HEK293T (cell line): ENCODE measurements around the gene XPR1.

Source experiments
- ARNT ChIP-seq: fragments of 450-650 bp; IDR thresholded peaks from 2 replicates; pipeline ENCODE4 v1.6.1; 2017; ENCODE audit warnings: mild to moderate bottlenecking
- BHLHE40 ChIP-seq: fragments of 450-650 bp; IDR thresholded peaks from 2 replicates; pipeline ENCODE4 v1.6.1; 2016; ENCODE audit warnings: mild to moderate bottlenecking, moderate library complexity, borderline replicate concordance
- CTBP1 ChIP-seq: fragments of 450-650 bp; IDR thresholded peaks from 2 replicates; pipeline ENCODE4 v1.6.1; 2016; ENCODE audit warnings: borderline replicate concordance
- FOXA1 ChIP-seq: fragments of 450-650 bp; IDR thresholded peaks from 2 replicates; pipeline ENCODE4 v1.6.1; 2016; ENCODE audit warnings: mild to moderate bottlenecking
- FOXK2 ChIP-seq: fragments of 450-650 bp; IDR thresholded peaks from 2 replicates; pipeline ENCODE4 v1.6.1; 2016; ENCODE audit warnings: mild to moderate bottlenecking
- FOXM1 ChIP-seq: fragments of 450-650 bp; IDR thresholded peaks from 2 replicates; pipeline ENCODE4 v1.6.1; 2017; ENCODE audit warnings: mild to moderate bottlenecking, borderline replicate concordance
- HDGF ChIP-seq: fragments of 450-650 bp; IDR thresholded peaks from 2 replicates; pipeline ENCODE4 v1.6.1; 2017; ENCODE audit warnings: antibody characterized with exemption, borderline replicate concordance
- SP1 ChIP-seq: fragments of 450-650 bp; IDR thresholded peaks from 2 replicates; pipeline ENCODE4 v1.6.1; 2017
- SUZ12 ChIP-seq: fragments of 450-650 bp; IDR thresholded peaks from 2 replicates; pipeline ENCODE4 v1.6.1; 2016; ENCODE audit warnings: mild to moderate bottlenecking
- ZNF384 ChIP-seq: fragments of 450-650 bp; IDR thresholded peaks from 2 replicates; pipeline ENCODE4 v1.6.1; 2016
- TF ChIP-seq, protein P1 (sequence below): fragments of 450-650 bp; IDR thresholded peaks from 2 replicates; pipeline ENCODE4 v1.6.1; 2016

GRCh38 chr1:180927348-180927747 is 295.5 kb downstream of the XPR1 start:
- TF ChIP-seq, protein P1, sequence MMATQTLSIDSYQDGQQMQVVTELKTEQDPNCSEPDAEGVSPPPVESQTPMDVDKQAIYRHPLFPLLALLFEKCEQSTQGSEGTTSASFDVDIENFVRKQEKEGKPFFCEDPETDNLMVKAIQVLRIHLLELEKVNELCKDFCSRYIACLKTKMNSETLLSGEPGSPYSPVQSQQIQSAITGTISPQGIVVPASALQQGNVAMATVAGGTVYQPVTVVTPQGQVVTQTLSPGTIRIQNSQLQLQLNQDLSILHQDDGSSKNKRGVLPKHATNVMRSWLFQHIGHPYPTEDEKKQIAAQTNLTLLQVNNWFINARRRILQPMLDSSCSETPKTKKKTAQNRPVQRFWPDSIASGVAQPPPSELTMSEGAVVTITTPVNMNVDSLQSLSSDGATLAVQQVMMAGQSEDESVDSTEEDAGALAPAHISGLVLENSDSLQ: no peak
- TF ChIP-seq BHLHE40: no peak
- TF ChIP-seq FOXA1: no peak
- no peak for TF ChIP-seq CTBP1
- TF ChIP-seq SP1: no peak
- TF ChIP-seq ARNT: no peak
- no peak for TF ChIP-seq ZNF384
- TF ChIP-seq FOXM1: no peak
- TF ChIP-seq HDGF: no peak
- TF ChIP-seq SUZ12: no peak
- TF ChIP-seq FOXK2: no peak
